Body of pancreas (tissue), 4 donors: Measurements from ENCODE around the gene PDE8B. TPM values are rescaled to one million over a fixed set of nuclear protein-coding genes. Genes with fewer than 3 reads are reported as not detected.

Experiments used
- ATAC-seq: fragments of 150-250 bp; one replicate; pipeline ENCODE4 v1.9.1; 2016
- DNase-seq, 4 donors: peaks; one replicate each; pipeline ENCODE4 v3.0.0-alpha.2; 2019
- H3K27ac ChIP-seq, 4 donors: fragments of 200-600 bp; sonication (generic); 1 replicate in 3 of 4; 2 replicates in 1 of 4; pipeline versions ENCODE4 v1.5.1 to v1.6.1; 2016 to 2019; ENCODE audit warnings: mild to moderate bottlenecking in 1 of 4, mixed read lengths in 1 of 4, moderate library complexity in 1 of 4
- H3K27me3 ChIP-seq, 2 donors: fragments of 200-600 bp; sonication (generic); one replicate each; pipeline ENCODE4 v1.6.0; 2016; ENCODE audit warnings: mild to moderate bottlenecking in 1 of 2
- H3K36me3 ChIP-seq, 2 donors: fragments of 200-600 bp; sonication (generic); replicated peaks in 1 of 2; 2 replicates each; pipeline ENCODE4 v1.5.1; 2016; ENCODE audit warnings: low read depth in 2 of 2; ENCODE audit not compliant: insufficient read depth in 1 of 2
- H3K4me1 ChIP-seq: fragments of 200-600 bp; sonication (generic); one replicate; pipeline ENCODE4 v1.6.0; 2016
- H3K4me3 ChIP-seq, 2 donors: fragments of 200-600 bp; sonication (generic); 1 replicate in 1 of 2; 2 replicates in 1 of 2; pipeline ENCODE4 v1.5.1; 2016 to 2019
- H3K9me3 ChIP-seq, 3 donors: fragments of 200-600 bp; sonication (generic); 1 replicate in 2 of 3; 2 replicates in 1 of 3; pipeline ENCODE4 v1.5.1; 2016
- POLR2A ChIP-seq, 3 donors: fragments of 450-650 bp; IDR thresholded peaks; one replicate each; pipeline ENCODE4 v1.6.1; 2016; ENCODE audit warnings: antibody characterized with exemption in 3 of 3, mild to moderate bottlenecking in 2 of 3
- WGBS, 2 donors: methylation state at CpG; one replicate each; pipeline ENCODE4 v1.1.5; 2017; 5-methylcytosine and 5-hydroxymethylcytosine counted together
- intact Hi-C: fragments of 100-400 bp; cut with DNase I; formaldehyde crosslinking; loops from one replicate; pipeline ENCODE4 v1.15.1; 2023
- total RNA-seq, 2 donors: library from RNA; depleted of rRNA; stranded (reverse); fragments of >200 nt; gene quantifications; one replicate each; pipeline ENCODE4 v1.1.0, GENCODE V29; 2016
- TF ChIP-seq, protein P1 (sequence below), 7 experiments: fragments of 450-650 bp in 4 of 7; fragments of 200-600 bp in 3 of 7; sonication (generic) in 3 of 7; IDR thresholded peaks; one replicate each; pipeline ENCODE4 v1.5.1; 2016 to 2019; ENCODE audit warnings: antibody characterized with exemption in 7 of 7

The PDE8B gene
- total RNA-seq, 2 donors from 2014 or later: 8.3 to 15.8 TPM

- Histone ChIP-seq H3K27me3 (no peaks in the 10 kb centered on the region), H3K4me1 (no peaks in the 10 kb centered on the region), H3K9me3 (no peaks in the 10 kb centered on the region), H3K27ac (no peak overlapping the region), H3K36me3 (no peaks in the 10 kb centered on the region), H3K4me3 (no peak overlapping the region)
- DNase-seq (no peak), ATAC-seq (no peak)
- intact Hi-C loops: no loop called here
- TF ChIP-seq, protein P1, sequence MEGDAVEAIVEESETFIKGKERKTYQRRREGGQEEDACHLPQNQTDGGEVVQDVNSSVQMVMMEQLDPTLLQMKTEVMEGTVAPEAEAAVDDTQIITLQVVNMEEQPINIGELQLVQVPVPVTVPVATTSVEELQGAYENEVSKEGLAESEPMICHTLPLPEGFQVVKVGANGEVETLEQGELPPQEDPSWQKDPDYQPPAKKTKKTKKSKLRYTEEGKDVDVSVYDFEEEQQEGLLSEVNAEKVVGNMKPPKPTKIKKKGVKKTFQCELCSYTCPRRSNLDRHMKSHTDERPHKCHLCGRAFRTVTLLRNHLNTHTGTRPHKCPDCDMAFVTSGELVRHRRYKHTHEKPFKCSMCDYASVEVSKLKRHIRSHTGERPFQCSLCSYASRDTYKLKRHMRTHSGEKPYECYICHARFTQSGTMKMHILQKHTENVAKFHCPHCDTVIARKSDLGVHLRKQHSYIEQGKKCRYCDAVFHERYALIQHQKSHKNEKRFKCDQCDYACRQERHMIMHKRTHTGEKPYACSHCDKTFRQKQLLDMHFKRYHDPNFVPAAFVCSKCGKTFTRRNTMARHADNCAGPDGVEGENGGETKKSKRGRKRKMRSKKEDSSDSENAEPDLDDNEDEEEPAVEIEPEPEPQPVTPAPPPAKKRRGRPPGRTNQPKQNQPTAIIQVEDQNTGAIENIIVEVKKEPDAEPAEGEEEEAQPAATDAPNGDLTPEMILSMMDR (IDR thresholded peaks at IDR 0.05): no peak
- no peak for TF ChIP-seq POLR2A (IDR thresholded peaks at IDR 0.05)
- 82 to 85% methylated on average over 5 of the region's 5 CpGs for WGBS, 2 donors
Observed at GRCh38 chr5:77366717-77367500, 156.4 kb downstream of the PDE8B start.

- ATAC-seq (no peak), DNase-seq (no peak)
- TF ChIP-seq, protein P1 (IDR thresholded peaks at IDR 0.05): no peak
- TF ChIP-seq POLR2A (IDR thresholded peaks at IDR 0.05): no peak
- no peak overlapping the region for H3K27ac ChIP-seq
- no peaks in the 10 kb centered on the region for H3K4me1 ChIP-seq
- intact Hi-C loops: no loop called here
- H3K27me3 ChIP-seq: no peaks in the 10 kb centered on the region
- no peaks in the 10 kb centered on the region for H3K9me3 ChIP-seq
- 87 to 90% methylated on average over 2 to 4 of the region's 4 CpGs for WGBS, 2 donors
- no peaks in the 10 kb centered on the region for H3K36me3 ChIP-seq
- H3K4me3 ChIP-seq: no peak overlapping the region
Observed at GRCh38 chr5:77367741-77368140, 157.3 kb downstream of the PDE8B start.

DNA sequence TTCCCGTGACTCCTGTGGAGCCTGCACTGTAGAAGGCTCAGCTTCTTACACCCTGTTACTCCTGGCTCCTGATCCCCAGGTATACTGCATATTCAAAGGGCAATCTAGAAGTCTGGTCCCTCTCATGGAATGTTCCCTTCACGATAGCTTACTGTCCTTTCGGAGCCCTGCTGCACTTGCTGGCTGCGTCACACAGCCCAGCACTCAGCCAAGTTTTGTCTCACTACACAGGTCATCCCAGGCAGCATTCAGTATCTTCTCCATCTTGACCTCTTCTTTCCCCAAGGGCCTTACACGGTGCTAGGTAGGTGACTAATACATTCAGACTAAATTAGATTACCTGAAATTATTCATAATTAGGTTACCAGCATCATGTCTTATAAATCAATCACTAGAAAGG is 157.9 kb downstream of the PDE8B start:
- Histone ChIP-seq H3K4me3 (no peak overlapping the region), H3K36me3 (no peaks in the 10 kb centered on the region), H3K9me3 (no peaks in the 10 kb centered on the region), H3K27ac (no peak overlapping the region), H3K27me3 (no peaks in the 10 kb centered on the region), H3K4me1 (no peaks in the 10 kb centered on the region)
- WGBS, 2 donors: 77 to 84% methylated on average over 5 of the region's 5 CpGs
- no peak for DNase-seq
- TF ChIP-seq, protein P1 (IDR thresholded peaks at IDR 0.05): no peak
- no peak for TF ChIP-seq POLR2A (IDR thresholded peaks at IDR 0.05)
- intact Hi-C loops: no loop called here
- ATAC-seq: no peak

GRCh38 chr5:77369566-77369965 is 159.1 kb downstream of the PDE8B start:
- Histone ChIP-seq H3K27ac (no peak overlapping the region), H3K4me3 (no peak overlapping the region), H3K27me3 (no peaks in the 10 kb centered on the region), H3K4me1 (no peaks in the 10 kb centered on the region), H3K9me3 (no peaks in the 10 kb centered on the region), H3K36me3 (no peaks in the 10 kb centered on the region)
- WGBS, 2 donors: 64 to 68% methylated on average over 2 of the region's 2 CpGs
- intact Hi-C loops: no loop called here
- TF ChIP-seq, protein P1 (IDR thresholded peaks at IDR 0.05): no peak
- no peak for TF ChIP-seq POLR2A (IDR thresholded peaks at IDR 0.05)
- DNase-seq: no peak
- ATAC-seq: no peak

DNA sequence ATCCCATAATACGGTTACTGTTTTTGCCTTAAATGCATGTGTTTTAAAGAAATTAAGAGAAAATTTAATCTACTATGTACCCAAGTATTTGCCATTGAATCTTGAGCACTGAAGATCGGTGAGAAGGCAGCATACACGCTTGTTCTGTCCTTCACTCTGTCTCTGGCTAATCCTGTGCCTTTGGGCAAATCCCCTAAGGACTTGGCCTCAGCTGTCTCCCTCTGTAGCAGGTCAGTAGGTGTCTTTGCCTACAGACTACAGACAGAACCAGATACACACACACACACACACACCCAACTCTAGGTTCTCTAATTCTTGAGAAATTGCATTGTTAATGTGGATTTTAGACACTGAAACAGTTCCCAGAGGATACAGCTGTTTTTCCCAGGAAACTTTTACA is 164.2 kb downstream of the PDE8B start:
- Histone ChIP-seq H3K9me3 (no peaks in the 10 kb centered on the region), H3K36me3 (no peaks in the 10 kb centered on the region), H3K4me3 (no peak overlapping the region), H3K27me3 (no peaks in the 10 kb centered on the region), H3K4me1 (peaks cover 5% of the 10 kb centered on the region), H3K27ac (no peak overlapping the region)
- WGBS, 2 donors: 78 to 85% methylated on average over 3 of the region's 3 CpGs
- TF ChIP-seq, protein P1 (IDR thresholded peaks at IDR 0.05): no peak
- no peak for TF ChIP-seq POLR2A (IDR thresholded peaks at IDR 0.05)
- intact Hi-C loops: no loop called here
- ATAC-seq (no peak), DNase-seq (no peak)
